H9 (cell line): ENCODE results near the gene ZNF423. TPM values are rescaled to one million over a fixed set of nuclear protein-coding genes. Genes with fewer than 3 reads are reported as not detected.

Source experiments
- DNase-seq: peaks from one replicate; pipeline ENCODE4 v3.0.0-alpha.2; 2017
- H2AFZ ChIP-seq: one replicate; pipeline ENCODE4 v1.6.1; 2013; ENCODE audit warnings: mild to moderate bottlenecking, low read length, control low read depth, moderate library complexity
- H2AK5ac ChIP-seq: 2 replicates; pipeline ENCODE4 v1.6.1; 2013; ENCODE audit warnings: low read length, control low read depth, mixed read lengths; ENCODE audit not compliant: insufficient read length
- H2BK120ac ChIP-seq: one replicate; pipeline ENCODE4 v1.6.1; 2013; ENCODE audit warnings: low read depth, mild to moderate bottlenecking, low read length, control low read depth, inconsistent platforms; ENCODE audit not compliant: poor library complexity, severe bottlenecking
- H2BK12ac ChIP-seq: 2 replicates; pipeline ENCODE4 v1.6.1; 2013; ENCODE audit warnings: low read length, control low read depth, mixed read lengths, low read depth; ENCODE audit not compliant: insufficient read length
- H2BK15ac ChIP-seq: 2 replicates; pipeline ENCODE4 v1.6.1; 2013; ENCODE audit warnings: low read depth, low read length, control low read depth
- H2BK20ac ChIP-seq: one replicate; pipeline ENCODE4 v1.6.1; 2013; ENCODE audit warnings: low read depth, mild to moderate bottlenecking, low read length, control low read depth, inconsistent platforms; ENCODE audit not compliant: poor library complexity, severe bottlenecking
- H2BK5ac ChIP-seq: 2 replicates; pipeline ENCODE4 v1.6.1; 2013; ENCODE audit warnings: low read length, control low read depth, mixed read lengths; ENCODE audit not compliant: insufficient read length
- H3K14ac ChIP-seq: 2 replicates; pipeline ENCODE4 v1.6.1; 2013; ENCODE audit warnings: low read length, control low read depth; ENCODE audit not compliant: insufficient read depth
- H3K18ac ChIP-seq: 2 replicates; pipeline ENCODE4 v1.6.1; 2013; ENCODE audit warnings: low read depth, mild to moderate bottlenecking, mixed read lengths, low read length, control low read depth; ENCODE audit not compliant: insufficient read length
- H3K23ac ChIP-seq: 2 replicates; pipeline ENCODE4 v1.6.1; 2013; ENCODE audit warnings: low read length, control low read depth, mixed read lengths, low read depth; ENCODE audit not compliant: insufficient read length
- H3K23me2 ChIP-seq: 2 replicates; pipeline ENCODE4 v1.6.1; 2013; ENCODE audit warnings: low read depth, mild to moderate bottlenecking, mixed read lengths, low read length, control low read depth; ENCODE audit not compliant: insufficient read length, poor library complexity, severe bottlenecking
- H3K27ac ChIP-seq: 2 replicates; pipeline ENCODE4 v1.5.1; 2013; ENCODE audit warnings: low read length, control low read depth, mixed read lengths, low read depth; ENCODE audit not compliant: insufficient read length
- H3K27me3 ChIP-seq: 2 replicates; pipeline ENCODE4 v1.6.1; 2013; ENCODE audit warnings: low read length, control low read depth, inconsistent platforms; ENCODE audit not compliant: insufficient read depth
- H3K4ac ChIP-seq: 2 replicates; pipeline ENCODE4 v1.6.1; 2013; ENCODE audit warnings: low read depth, mild to moderate bottlenecking, control low read depth, inconsistent platforms, low read length, moderate library complexity
- H3K4me1 ChIP-seq: 2 replicates; pipeline ENCODE4 v1.6.1; 2013; ENCODE audit warnings: low read length, control low read depth, inconsistent platforms; ENCODE audit not compliant: insufficient read depth
- H3K4me2 ChIP-seq: 2 replicates; pipeline ENCODE4 v1.6.1; 2013; ENCODE audit warnings: low read length, control low read depth, mixed read lengths; ENCODE audit not compliant: insufficient read length, insufficient read depth
- H3K56ac ChIP-seq: 2 replicates; pipeline ENCODE4 v1.6.1; 2013; ENCODE audit warnings: low read depth, mild to moderate bottlenecking, mixed read lengths, low read length, control low read depth; ENCODE audit not compliant: insufficient read length
- H3K79me1 ChIP-seq: 2 replicates; pipeline ENCODE4 v1.6.1; 2013; ENCODE audit warnings: low read depth, mild to moderate bottlenecking, moderate library complexity, low read length, control low read depth, inconsistent platforms; ENCODE audit not compliant: insufficient read depth, poor library complexity, severe bottlenecking
- H3K79me2 ChIP-seq: 2 replicates; pipeline ENCODE4 v1.6.1; 2013; ENCODE audit warnings: low read length, control low read depth, inconsistent platforms; ENCODE audit not compliant: insufficient read depth
- H3K9ac ChIP-seq: 2 replicates; pipeline ENCODE4 v1.6.1; 2013; ENCODE audit warnings: low read length, control low read depth, mixed read lengths; ENCODE audit not compliant: insufficient read length; ENCODE audit errors: extremely low read depth
- H3K9me3 ChIP-seq: one replicate; pipeline ENCODE4 v1.6.1; 2013; ENCODE audit warnings: low read depth, low read length, inconsistent platforms; ENCODE audit not compliant: control insufficient read depth
- H3T11ph ChIP-seq: one replicate; pipeline ENCODE4 v1.6.1; 2013; ENCODE audit warnings: mild to moderate bottlenecking, low read length, control low read depth, inconsistent platforms
- H4K20me1 ChIP-seq: one replicate; pipeline ENCODE4 v1.6.1; 2013; ENCODE audit not compliant: control insufficient read depth, insufficient read length, insufficient read depth
- H4K5ac ChIP-seq: 2 replicates; pipeline ENCODE4 v1.6.1; 2013; ENCODE audit warnings: low read depth, mild to moderate bottlenecking, mixed read lengths, low read length, control low read depth; ENCODE audit not compliant: insufficient read length
- H4K8ac ChIP-seq: replicated peaks from 2 replicates; pipeline ENCODE4 v1.6.1; 2013; ENCODE audit warnings: low read length, control low read depth, mixed read lengths, low read depth; ENCODE audit not compliant: insufficient read length
- H4K91ac ChIP-seq: 2 replicates; pipeline ENCODE4 v1.6.1; 2013; ENCODE audit warnings: low read depth, mild to moderate bottlenecking, moderate library complexity, mixed read lengths, low read length, control low read depth; ENCODE audit not compliant: insufficient read length
- H3K27ac Mint-ChIP-seq, 3 experiments: 2 replicates in 2 of 3; 3 replicates in 1 of 3; pipeline ENCODE4 v1.8.0; 2020 to 2021; ENCODE audit warnings: mixed read lengths in 3 of 3, mild to moderate bottlenecking in 1 of 3, moderate library complexity in 1 of 3
- H3K27me3 Mint-ChIP-seq: 2 replicates; pipeline ENCODE4 v1.8.0; 2021; ENCODE audit warnings: low read depth, mild to moderate bottlenecking, moderate library complexity, mixed read lengths
- H3K36me3 Mint-ChIP-seq, 3 experiments: 2 replicates in 2 of 3; 3 replicates in 1 of 3; pipeline ENCODE4 v1.8.0; 2020 to 2021; ENCODE audit warnings: low read depth in 3 of 3, mixed read lengths in 3 of 3; ENCODE audit not compliant: insufficient read depth in 1 of 3
- H3K4me1 Mint-ChIP-seq, 2 experiments: 2 replicates each; pipeline ENCODE4 v1.8.0; 2020; ENCODE audit warnings: mixed read lengths in 2 of 2
- H3K4me3 Mint-ChIP-seq, 2 experiments: 2 replicates in 1 of 2; 3 replicates in 1 of 2; pipeline ENCODE4 v1.8.0; 2020 to 2021; ENCODE audit warnings: mild to moderate bottlenecking in 2 of 2, mixed read lengths in 2 of 2, moderate library complexity in 1 of 2
- H3K9me3 Mint-ChIP-seq, 2 experiments: 2 replicates in 1 of 2; 3 replicates in 1 of 2; pipeline ENCODE4 v1.8.0; 2020; ENCODE audit warnings: mild to moderate bottlenecking in 2 of 2, mixed read lengths in 2 of 2, moderate library complexity in 1 of 2
- CTCF ChIP-seq: fragments of 200-600 bp; sonication (generic); conservative IDR thresholded peaks from 3 replicates; pipeline ENCODE4 v1.8.0; 2021; ENCODE audit warnings: antibody characterized with exemption, mild to moderate bottlenecking
- WGBS: extraction: QIAGEN DNeasy Blood & Tissue Kit; methylation state at CpG from one replicate; pipeline ENCODE4 v1.1.7; 2013; ENCODE audit warnings: missing lambda C conversion rate, low lambda C conversion rate, mixed read lengths; ENCODE audit not compliant: insufficient read length; ENCODE audit errors: extremely low coverage; 5-methylcytosine and 5-hydroxymethylcytosine counted together
- total RNA-seq: library from RNA; stranded (reverse); gene quantifications from 2 replicates; pipeline ENCODE4 v1.2.1, GENCODE V29; 2021

Gene ZNF423
- total RNA-seq, 1 experiment from 2014 or later: 51.5 TPM

GRCh38 chr16:49825041-49825440, 30.9 kb downstream of the ZNF423 start:
- Histone ChIP-seq H3K14ac (no peak overlapping the region), H3K4me2 (no peak overlapping the region), H3K23ac (no peak overlapping the region), H3K27ac (no peak overlapping the region), H3K23me2 (no peaks in the 10 kb centered on the region), H4K8ac (no peak overlapping the region), H2AFZ (no peak overlapping the region), H2AK5ac (no peak overlapping the region), H3T11ph (no peak overlapping the region), H3K79me2 (peaks cover 15% of the 10 kb centered on the region; the same call in 1 of the 2 replicates), H2BK5ac (no peak overlapping the region), H3K18ac (no peak overlapping the region), H3K56ac (no peak overlapping the region), H2BK120ac (no peak overlapping the region), H2BK12ac (no peak overlapping the region), H2BK15ac (no peak overlapping the region), H2BK20ac (no peak overlapping the region), H3K79me1 (peaks cover 7% of the 10 kb centered on the region), H4K20me1 (no peaks in the 10 kb centered on the region), H3K27me3 (no peaks in the 10 kb centered on the region), H3K4ac (no peak overlapping the region), H3K9ac (no peak overlapping the region), H4K5ac (no peak overlapping the region), H3K4me1 (peaks cover 12% of the 10 kb centered on the region; the same call in 1 of the 2 replicates), H4K91ac (no peak overlapping the region), H3K9me3 (no peaks in the 10 kb centered on the region)
- Mint-ChIP-seq H3K27ac (no peak overlapping the region), H3K9me3 (no peaks in the 10 kb centered on the region), H3K4me3 (no peak overlapping the region), H3K36me3 (peaks cover 0 to 10% (median under 1%) of the 10 kb centered on the region in 3 experiments; a peak in 4 of 7 replicates), H3K27me3 (no peaks in the 10 kb centered on the region), H3K4me1 (peaks cover 59 to 70% of the 10 kb centered on the region in 2 experiments)
- DNase-seq: no peak
- WGBS: no CpG with 5 or more reads among the region's 1 CpG
- no peak for TF ChIP-seq CTCF
